Smooth muscle cell (in vitro differentiated cells): Measurements from ENCODE around the gene PEPD. TPM values are rescaled to one million over a fixed set of nuclear protein-coding genes. Genes with fewer than 3 reads are reported as not detected.

ENCODE experiments used
- DNase-seq: peaks from one replicate; lab custom pipeline; 2025; ENCODE audit not compliant: unreplicated experiment; lab: John Stamatoyannopoulos, UW
- H2AFZ ChIP-seq: fragments of 200-600 bp; sonication (generic); 2 replicates; pipeline ENCODE4 v1.6.0; 2016; ENCODE audit warnings: antibody characterized with exemption, low read depth, mild to moderate bottlenecking
- H3F3A ChIP-seq: fragments of 200-600 bp; sonication (generic); 2 replicates; pipeline ENCODE4 v1.6.0; 2017; ENCODE audit warnings: antibody characterized with exemption, low read depth
- H3K27ac ChIP-seq: fragments of 200-600 bp; sonication (generic); 2 replicates; pipeline ENCODE4 v1.5.1; 2016; ENCODE audit warnings: low read depth, mild to moderate bottlenecking
- H3K27me3 ChIP-seq: fragments of 200-600 bp; sonication (generic); 2 replicates; pipeline ENCODE4 v1.6.1; 2016; ENCODE audit warnings: low read depth, mild to moderate bottlenecking
- H3K36me3 ChIP-seq: fragments of 200-600 bp; sonication (generic); 2 replicates; pipeline ENCODE4 v1.5.1; 2016; ENCODE audit warnings: low read depth
- H3K4me1 ChIP-seq: fragments of 200-600 bp; sonication (generic); 2 replicates; pipeline ENCODE4 v1.5.1; 2016; ENCODE audit warnings: low read depth
- H3K4me2 ChIP-seq: fragments of 200-600 bp; sonication (generic); 2 replicates; pipeline ENCODE4 v1.6.0; 2016; ENCODE audit warnings: mild to moderate bottlenecking
- H3K4me3 ChIP-seq: fragments of 200-600 bp; sonication (generic); 2 replicates; pipeline ENCODE4 v1.5.1; 2016; ENCODE audit warnings: mild to moderate bottlenecking
- H3K79me2 ChIP-seq: fragments of 200-600 bp; sonication (generic); 2 replicates; pipeline ENCODE4 v1.6.0; 2016; ENCODE audit warnings: low read depth, mild to moderate bottlenecking
- H3K9ac ChIP-seq: fragments of 200-600 bp; sonication (generic); 2 replicates; pipeline ENCODE4 v1.6.0; 2016; ENCODE audit warnings: low read depth
- H3K9me3 ChIP-seq: fragments of 200-600 bp; sonication (generic); replicated peaks from 2 replicates; pipeline ENCODE4 v1.5.1; 2016; ENCODE audit warnings: low read depth
- H4K20me1 ChIP-seq: fragments of 200-600 bp; sonication (generic); 2 replicates; pipeline ENCODE4 v1.6.0; 2016; ENCODE audit warnings: low read depth
- WGBS: methylation state at CpG from one replicate; pipeline ENCODE4 v1.1.7; 2016; ENCODE audit warnings: low lambda C conversion rate; 5-methylcytosine and 5-hydroxymethylcytosine counted together
- polyA plus RNA-seq: library from polyadenylated mRNA; unstranded; fragments of >200 nt; fragmentation: Nextera tagmentation; extraction: Ambion mirVana; gene quantifications from 2 replicates; pipeline ENCODE4 v1.2.1, GENCODE V29; 2016
- total RNA-seq: library from RNA; depleted of rRNA; stranded (reverse); fragments of >200 nt; gene quantifications from 2 replicates; pipeline ENCODE4 v1.2.3, GENCODE V29; 2014
- TF ChIP-seq, protein P1 (sequence below): fragments of 200-600 bp; sonication (generic); IDR thresholded peaks from 2 replicates; pipeline ENCODE4 v1.5.1; 2017; ENCODE audit warnings: borderline replicate concordance, mild to moderate bottlenecking, antibody characterized with exemption; ENCODE audit not compliant: insufficient read depth, poor library complexity, severe bottlenecking

The PEPD gene
- total and polyA plus RNA-seq, 2 experiments from 2014 or later, result 57.2 to 70.4 TPM

DNA sequence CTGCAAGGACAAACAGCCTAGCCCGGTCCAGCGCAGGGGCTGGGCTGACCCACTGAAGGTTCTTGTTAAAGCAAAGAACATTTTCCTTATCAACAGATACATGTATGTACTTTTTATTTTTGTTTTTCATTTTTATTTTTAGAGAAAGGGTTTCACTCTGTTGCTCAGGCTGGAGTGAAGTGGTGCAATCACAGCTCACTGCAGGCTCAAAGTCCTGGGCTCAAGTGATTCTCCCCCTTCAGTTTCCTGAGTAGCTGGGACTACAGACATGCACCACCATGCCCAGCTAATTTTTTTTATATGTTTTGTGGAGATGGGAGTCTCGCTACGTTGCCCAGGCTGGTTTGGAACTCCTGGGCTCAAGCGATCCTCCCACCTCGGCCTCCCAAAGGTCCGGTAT lies 100.2 kb downstream of the PEPD start:
- Histone ChIP-seq H3K4me3 (no peak overlapping the region), H3K4me1 (no peaks in the 10 kb centered on the region), H3F3A (no peaks in the 10 kb centered on the region), H2AFZ (no peak overlapping the region), H3K79me2 (no peaks in the 10 kb centered on the region), H3K27ac (no peak overlapping the region), H4K20me1 (no peaks in the 10 kb centered on the region), H3K4me2 (no peak overlapping the region), H3K36me3 (no peaks in the 10 kb centered on the region), H3K9me3 (no peaks in the 10 kb centered on the region), H3K9ac (no peak overlapping the region), H3K27me3 (no peaks in the 10 kb centered on the region)
- no peak for DNase-seq
- TF ChIP-seq, protein P1, sequence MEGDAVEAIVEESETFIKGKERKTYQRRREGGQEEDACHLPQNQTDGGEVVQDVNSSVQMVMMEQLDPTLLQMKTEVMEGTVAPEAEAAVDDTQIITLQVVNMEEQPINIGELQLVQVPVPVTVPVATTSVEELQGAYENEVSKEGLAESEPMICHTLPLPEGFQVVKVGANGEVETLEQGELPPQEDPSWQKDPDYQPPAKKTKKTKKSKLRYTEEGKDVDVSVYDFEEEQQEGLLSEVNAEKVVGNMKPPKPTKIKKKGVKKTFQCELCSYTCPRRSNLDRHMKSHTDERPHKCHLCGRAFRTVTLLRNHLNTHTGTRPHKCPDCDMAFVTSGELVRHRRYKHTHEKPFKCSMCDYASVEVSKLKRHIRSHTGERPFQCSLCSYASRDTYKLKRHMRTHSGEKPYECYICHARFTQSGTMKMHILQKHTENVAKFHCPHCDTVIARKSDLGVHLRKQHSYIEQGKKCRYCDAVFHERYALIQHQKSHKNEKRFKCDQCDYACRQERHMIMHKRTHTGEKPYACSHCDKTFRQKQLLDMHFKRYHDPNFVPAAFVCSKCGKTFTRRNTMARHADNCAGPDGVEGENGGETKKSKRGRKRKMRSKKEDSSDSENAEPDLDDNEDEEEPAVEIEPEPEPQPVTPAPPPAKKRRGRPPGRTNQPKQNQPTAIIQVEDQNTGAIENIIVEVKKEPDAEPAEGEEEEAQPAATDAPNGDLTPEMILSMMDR, result no peak
- 97% methylated on average over 7 of the region's 7 CpGs for WGBS

DNA sequence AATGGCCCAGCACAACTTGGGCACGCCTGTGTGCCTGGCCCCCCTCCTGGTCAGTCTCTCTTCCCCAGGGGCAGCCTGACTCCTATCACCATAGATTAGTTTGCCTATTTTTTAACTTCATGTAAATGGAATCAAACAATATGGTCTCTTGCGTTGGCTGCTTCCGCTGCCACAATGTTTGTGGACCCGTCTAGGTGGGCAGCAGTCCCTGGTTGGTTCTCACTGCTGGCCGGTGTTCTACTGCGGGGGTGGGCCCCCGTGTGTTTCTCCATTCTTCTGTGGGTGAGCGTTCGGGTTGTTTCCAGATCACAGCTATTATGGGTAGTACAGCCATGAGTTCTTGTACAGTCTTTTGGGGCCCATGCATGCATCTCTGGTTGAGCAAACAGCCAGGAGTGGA lies 100.8 kb downstream of the PEPD start:
- no peak overlapping the region for H3K27ac ChIP-seq
- no peaks in the 10 kb centered on the region for H3F3A ChIP-seq
- no peaks in the 10 kb centered on the region for H4K20me1 ChIP-seq
- no peaks in the 10 kb centered on the region for H3K9me3 ChIP-seq
- TF ChIP-seq, protein P1, result no peak
- no peak for DNase-seq
- 90% methylated on average over 9 of the region's 9 CpGs for WGBS
- H3K36me3 ChIP-seq, result no peaks in the 10 kb centered on the region
- H3K4me1 ChIP-seq, result no peaks in the 10 kb centered on the region
- H3K9ac ChIP-seq, result no peak overlapping the region
- H3K4me2 ChIP-seq, result no peak overlapping the region
- H3K4me3 ChIP-seq, result no peak overlapping the region
- no peaks in the 10 kb centered on the region for H3K79me2 ChIP-seq
- no peaks in the 10 kb centered on the region for H3K27me3 ChIP-seq
- no peak overlapping the region for H2AFZ ChIP-seq

DNA sequence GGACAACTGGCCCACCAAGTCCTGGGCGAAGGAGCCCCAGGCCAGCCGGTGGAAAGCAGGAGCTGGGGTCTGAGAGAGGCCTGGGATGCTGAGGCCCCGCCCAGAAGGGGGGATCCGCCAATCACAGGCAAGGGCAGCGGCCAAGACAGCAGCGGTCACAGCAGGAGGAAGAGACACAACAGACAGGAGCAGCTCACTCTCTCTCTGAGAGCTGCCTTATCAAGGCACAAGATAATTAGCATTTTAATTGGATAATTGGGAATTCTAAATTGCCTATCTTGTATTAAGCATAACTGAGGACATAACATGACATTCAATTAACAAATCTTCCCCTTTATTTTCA lies 101.8 kb downstream of the PEPD start:
- no peaks in the 10 kb centered on the region for H3K9me3 ChIP-seq
- no peaks in the 10 kb centered on the region for H3K27me3 ChIP-seq
- TF ChIP-seq, protein P1, result no peak
- H4K20me1 ChIP-seq, result no peaks in the 10 kb centered on the region
- no peak overlapping the region for H3K9ac ChIP-seq
- 36% methylated on average over 6 of the region's 6 CpGs for WGBS
- no peak overlapping the region for H3K27ac ChIP-seq
- no peak for DNase-seq
- H3F3A ChIP-seq, result no peaks in the 10 kb centered on the region
- no peak overlapping the region for H3K4me2 ChIP-seq
- H2AFZ ChIP-seq, result no peak overlapping the region
- H3K4me3 ChIP-seq, result no peak overlapping the region
- no peaks in the 10 kb centered on the region for H3K79me2 ChIP-seq
- H3K4me1 ChIP-seq, result no peaks in the 10 kb centered on the region
- no peaks in the 10 kb centered on the region for H3K36me3 ChIP-seq

DNA sequence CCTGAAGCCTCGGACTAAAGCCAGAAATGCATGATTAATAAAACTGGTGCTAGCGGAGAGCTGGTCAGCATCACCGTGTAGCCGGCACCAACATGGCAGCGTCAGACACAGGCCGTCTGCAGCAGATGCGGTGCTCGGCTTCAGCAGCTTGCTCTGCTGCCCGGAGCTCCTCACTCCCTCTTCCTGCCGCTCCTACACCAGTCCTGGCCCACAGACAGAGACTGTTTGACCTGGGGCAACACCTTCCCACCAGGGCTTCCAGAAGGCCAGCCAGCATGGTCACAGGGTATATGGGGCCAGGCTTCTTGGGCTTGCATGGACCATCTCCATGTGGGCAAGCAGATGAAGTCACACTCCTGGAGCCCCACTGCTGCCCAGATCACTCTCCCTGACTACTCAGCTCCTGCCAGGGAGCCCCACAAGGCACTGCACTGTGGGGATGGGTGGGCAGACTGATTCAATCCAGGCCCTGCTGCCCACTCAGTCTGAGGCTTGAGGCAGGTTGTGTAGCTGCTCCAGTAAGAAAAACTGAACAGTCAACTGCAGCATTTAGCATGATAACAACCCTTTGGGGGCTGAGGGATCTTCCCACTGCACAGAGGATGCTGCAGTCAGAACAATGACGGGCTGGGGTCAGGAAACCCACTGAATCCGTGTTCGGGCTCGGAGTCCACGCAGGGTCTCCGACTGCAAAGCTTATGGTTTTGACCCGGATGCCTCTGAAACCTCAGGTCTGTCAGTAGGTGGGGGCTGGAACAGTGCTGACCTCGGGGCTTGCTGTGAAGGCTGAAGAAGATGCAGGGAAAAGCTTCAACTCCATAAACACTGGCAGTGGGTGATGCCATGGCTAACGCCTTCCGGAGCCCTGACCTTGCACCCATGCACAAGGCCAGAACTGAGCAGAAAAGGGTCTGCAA lies 102.5 kb downstream of the PEPD start:
- no peaks in the 10 kb centered on the region for H3K27me3 ChIP-seq
- H3K4me1 ChIP-seq, result no peaks in the 10 kb centered on the region
- H3K79me2 ChIP-seq, result no peaks in the 10 kb centered on the region
- 90% methylated on average over 20 of the region's 20 CpGs for WGBS
- no peak for DNase-seq
- H3K27ac ChIP-seq, result no peak overlapping the region
- no peaks in the 10 kb centered on the region for H3K36me3 ChIP-seq
- H3K9ac ChIP-seq, result no peak overlapping the region
- TF ChIP-seq, protein P1, result no peak
- H2AFZ ChIP-seq, result no peak overlapping the region
- H3F3A ChIP-seq, result no peaks in the 10 kb centered on the region
- no peaks in the 10 kb centered on the region for H3K9me3 ChIP-seq
- no peak overlapping the region for H3K4me3 ChIP-seq
- H3K4me2 ChIP-seq, result no peak overlapping the region
- H4K20me1 ChIP-seq, result no peaks in the 10 kb centered on the region
